H9 (cell line): ENCODE measurements around the gene SH3BP5. TPM values are rescaled to one million over a fixed set of nuclear protein-coding genes. Genes with fewer than 3 reads are reported as not detected.

ENCODE experiments used
- DNase-seq: peaks from one replicate; pipeline ENCODE4 v3.0.0-alpha.2; 2017
- H2AFZ ChIP-seq: one replicate; pipeline ENCODE4 v1.6.1; 2013; ENCODE audit warnings: mild to moderate bottlenecking, low read length, control low read depth, moderate library complexity
- H2AK5ac ChIP-seq: 2 replicates; pipeline ENCODE4 v1.6.1; 2013; ENCODE audit warnings: low read length, control low read depth, mixed read lengths; ENCODE audit not compliant: insufficient read length
- H2BK120ac ChIP-seq: one replicate; pipeline ENCODE4 v1.6.1; 2013; ENCODE audit warnings: low read depth, mild to moderate bottlenecking, low read length, control low read depth, inconsistent platforms; ENCODE audit not compliant: poor library complexity, severe bottlenecking
- H2BK12ac ChIP-seq: 2 replicates; pipeline ENCODE4 v1.6.1; 2013; ENCODE audit warnings: low read length, control low read depth, mixed read lengths, low read depth; ENCODE audit not compliant: insufficient read length
- H2BK15ac ChIP-seq: 2 replicates; pipeline ENCODE4 v1.6.1; 2013; ENCODE audit warnings: low read depth, low read length, control low read depth
- H2BK20ac ChIP-seq: one replicate; pipeline ENCODE4 v1.6.1; 2013; ENCODE audit warnings: low read depth, mild to moderate bottlenecking, low read length, control low read depth, inconsistent platforms; ENCODE audit not compliant: poor library complexity, severe bottlenecking
- H2BK5ac ChIP-seq: 2 replicates; pipeline ENCODE4 v1.6.1; 2013; ENCODE audit warnings: low read length, control low read depth, mixed read lengths; ENCODE audit not compliant: insufficient read length
- H3K14ac ChIP-seq: 2 replicates; pipeline ENCODE4 v1.6.1; 2013; ENCODE audit warnings: low read length, control low read depth; ENCODE audit not compliant: insufficient read depth
- H3K18ac ChIP-seq: 2 replicates; pipeline ENCODE4 v1.6.1; 2013; ENCODE audit warnings: low read depth, mild to moderate bottlenecking, mixed read lengths, low read length, control low read depth; ENCODE audit not compliant: insufficient read length
- H3K23ac ChIP-seq: 2 replicates; pipeline ENCODE4 v1.6.1; 2013; ENCODE audit warnings: low read length, control low read depth, mixed read lengths, low read depth; ENCODE audit not compliant: insufficient read length
- H3K23me2 ChIP-seq: 2 replicates; pipeline ENCODE4 v1.6.1; 2013; ENCODE audit warnings: low read depth, mild to moderate bottlenecking, mixed read lengths, low read length, control low read depth; ENCODE audit not compliant: insufficient read length, poor library complexity, severe bottlenecking
- H3K27ac ChIP-seq: 2 replicates; pipeline ENCODE4 v1.5.1; 2013; ENCODE audit warnings: low read length, control low read depth, mixed read lengths, low read depth; ENCODE audit not compliant: insufficient read length
- H3K27me3 ChIP-seq: 2 replicates; pipeline ENCODE4 v1.6.1; 2013; ENCODE audit warnings: low read length, control low read depth, inconsistent platforms; ENCODE audit not compliant: insufficient read depth
- H3K4ac ChIP-seq: 2 replicates; pipeline ENCODE4 v1.6.1; 2013; ENCODE audit warnings: low read depth, mild to moderate bottlenecking, control low read depth, inconsistent platforms, low read length, moderate library complexity
- H3K4me1 ChIP-seq: 2 replicates; pipeline ENCODE4 v1.6.1; 2013; ENCODE audit warnings: low read length, control low read depth, inconsistent platforms; ENCODE audit not compliant: insufficient read depth
- H3K4me2 ChIP-seq: 2 replicates; pipeline ENCODE4 v1.6.1; 2013; ENCODE audit warnings: low read length, control low read depth, mixed read lengths; ENCODE audit not compliant: insufficient read length, insufficient read depth
- H3K56ac ChIP-seq: 2 replicates; pipeline ENCODE4 v1.6.1; 2013; ENCODE audit warnings: low read depth, mild to moderate bottlenecking, mixed read lengths, low read length, control low read depth; ENCODE audit not compliant: insufficient read length
- H3K79me1 ChIP-seq: 2 replicates; pipeline ENCODE4 v1.6.1; 2013; ENCODE audit warnings: low read depth, mild to moderate bottlenecking, moderate library complexity, low read length, control low read depth, inconsistent platforms; ENCODE audit not compliant: insufficient read depth, poor library complexity, severe bottlenecking
- H3K79me2 ChIP-seq: 2 replicates; pipeline ENCODE4 v1.6.1; 2013; ENCODE audit warnings: low read length, control low read depth, inconsistent platforms; ENCODE audit not compliant: insufficient read depth
- H3K9ac ChIP-seq: 2 replicates; pipeline ENCODE4 v1.6.1; 2013; ENCODE audit warnings: low read length, control low read depth, mixed read lengths; ENCODE audit not compliant: insufficient read length; ENCODE audit errors: extremely low read depth
- H3K9me3 ChIP-seq: one replicate; pipeline ENCODE4 v1.6.1; 2013; ENCODE audit warnings: low read depth, low read length, inconsistent platforms; ENCODE audit not compliant: control insufficient read depth
- H3T11ph ChIP-seq: one replicate; pipeline ENCODE4 v1.6.1; 2013; ENCODE audit warnings: mild to moderate bottlenecking, low read length, control low read depth, inconsistent platforms
- H4K20me1 ChIP-seq: one replicate; pipeline ENCODE4 v1.6.1; 2013; ENCODE audit not compliant: control insufficient read depth, insufficient read length, insufficient read depth
- H4K5ac ChIP-seq: 2 replicates; pipeline ENCODE4 v1.6.1; 2013; ENCODE audit warnings: low read depth, mild to moderate bottlenecking, mixed read lengths, low read length, control low read depth; ENCODE audit not compliant: insufficient read length
- H4K8ac ChIP-seq: replicated peaks from 2 replicates; pipeline ENCODE4 v1.6.1; 2013; ENCODE audit warnings: low read length, control low read depth, mixed read lengths, low read depth; ENCODE audit not compliant: insufficient read length
- H4K91ac ChIP-seq: 2 replicates; pipeline ENCODE4 v1.6.1; 2013; ENCODE audit warnings: low read depth, mild to moderate bottlenecking, moderate library complexity, mixed read lengths, low read length, control low read depth; ENCODE audit not compliant: insufficient read length
- H3K27ac Mint-ChIP-seq, 3 experiments: 2 replicates in 2 of 3; 3 replicates in 1 of 3; pipeline ENCODE4 v1.8.0; 2020 to 2021; ENCODE audit warnings: mixed read lengths in 3 of 3, mild to moderate bottlenecking in 1 of 3, moderate library complexity in 1 of 3
- H3K27me3 Mint-ChIP-seq: 2 replicates; pipeline ENCODE4 v1.8.0; 2021; ENCODE audit warnings: low read depth, mild to moderate bottlenecking, moderate library complexity, mixed read lengths
- H3K36me3 Mint-ChIP-seq, 3 experiments: 2 replicates in 2 of 3; 3 replicates in 1 of 3; pipeline ENCODE4 v1.8.0; 2020 to 2021; ENCODE audit warnings: low read depth in 3 of 3, mixed read lengths in 3 of 3; ENCODE audit not compliant: insufficient read depth in 1 of 3
- H3K4me1 Mint-ChIP-seq, 2 experiments: 2 replicates each; pipeline ENCODE4 v1.8.0; 2020; ENCODE audit warnings: mixed read lengths in 2 of 2
- H3K4me3 Mint-ChIP-seq, 2 experiments: 2 replicates in 1 of 2; 3 replicates in 1 of 2; pipeline ENCODE4 v1.8.0; 2020 to 2021; ENCODE audit warnings: mild to moderate bottlenecking in 2 of 2, mixed read lengths in 2 of 2, moderate library complexity in 1 of 2
- H3K9me3 Mint-ChIP-seq, 2 experiments: 2 replicates in 1 of 2; 3 replicates in 1 of 2; pipeline ENCODE4 v1.8.0; 2020; ENCODE audit warnings: mild to moderate bottlenecking in 2 of 2, mixed read lengths in 2 of 2, moderate library complexity in 1 of 2
- CTCF ChIP-seq: fragments of 200-600 bp; sonication (generic); conservative IDR thresholded peaks from 3 replicates; pipeline ENCODE4 v1.8.0; 2021; ENCODE audit warnings: antibody characterized with exemption, mild to moderate bottlenecking
- WGBS: extraction: QIAGEN DNeasy Blood & Tissue Kit; methylation state at CpG from one replicate; pipeline ENCODE4 v1.1.7; 2013; ENCODE audit warnings: missing lambda C conversion rate, low lambda C conversion rate, mixed read lengths; ENCODE audit not compliant: insufficient read length; ENCODE audit errors: extremely low coverage; 5-methylcytosine and 5-hydroxymethylcytosine counted together
- total RNA-seq: library from RNA; stranded (reverse); gene quantifications from 2 replicates; pipeline ENCODE4 v1.2.1, GENCODE V29; 2021

SH3BP5 gene
- total RNA-seq, 1 experiment from 2014 or later, result 6.8 TPM

- Histone ChIP-seq H4K91ac (no peak overlapping the region), H2BK15ac (no peak overlapping the region), H2BK20ac (no peak overlapping the region), H3K14ac (no peak overlapping the region), H3K27ac (no peak overlapping the region), H3K27me3 (no peaks in the 10 kb centered on the region), H2AK5ac (no peak overlapping the region), H3K4me2 (no peak overlapping the region), H3K56ac (no peak overlapping the region), H3K23ac (no peak overlapping the region), H2BK12ac (no peak overlapping the region), H3K9ac (no peak overlapping the region), H3K79me2 (no peaks in the 10 kb centered on the region), H2BK120ac (no peak overlapping the region), H4K5ac (no peak overlapping the region), H2BK5ac (no peak overlapping the region), H2AFZ (no peak overlapping the region), H3K4ac (no peak overlapping the region), H3K23me2 (no peaks in the 10 kb centered on the region), H3K18ac (no peak overlapping the region), H4K20me1 (no peaks in the 10 kb centered on the region), H3K79me1 (no peaks in the 10 kb centered on the region), H4K8ac (no peak overlapping the region), H3K4me1 (no peaks in the 10 kb centered on the region), H3K9me3 (no peaks in the 10 kb centered on the region), H3T11ph (no peak overlapping the region)
- Mint-ChIP-seq H3K4me1 (peaks cover 0 to 2% of the 10 kb centered on the region in 2 experiments; a peak in 2 of 4 replicates), H3K36me3 (no peaks in the 10 kb centered on the region), H3K9me3 (no peaks in the 10 kb centered on the region), H3K27ac (no peak overlapping the region; a peak in 1 of 7 replicates), H3K4me3 (no peak overlapping the region), H3K27me3 (peaks cover 2% of the 10 kb centered on the region)
- no CpG with 5 or more reads among the region's 3 CpGs for WGBS
- no peak for TF ChIP-seq CTCF
- DNase-seq, result no peak
These were observed 9.9 kb upstream of the SH3BP5 start for GRCh38 chr3:15342246-15342645.
